ENCODE data around the gene SORCS2.

Gene SORCS2

DNA sequence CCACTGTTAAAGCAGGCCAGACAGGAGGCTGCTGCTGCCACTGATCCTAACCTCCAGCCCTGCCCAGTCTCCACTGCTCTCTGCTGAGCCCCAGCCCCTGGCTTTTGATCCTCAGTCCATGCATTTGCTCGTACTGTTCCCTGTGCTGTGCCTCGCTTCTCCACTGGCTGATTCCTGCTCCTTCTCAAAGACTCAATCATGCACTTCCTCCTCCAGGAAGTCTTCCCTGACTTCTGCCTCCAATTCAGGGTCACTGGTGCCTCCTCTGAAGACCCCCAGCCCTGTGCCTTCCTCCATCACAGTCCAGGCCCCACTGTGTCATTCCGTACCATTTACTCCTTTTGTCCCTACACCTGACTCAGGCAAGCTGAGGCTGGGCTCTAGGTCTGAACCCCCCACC is 473.0 kb downstream of the SORCS2 start:
- H3K27me3 ChIP-seq (ENCODE audit: insufficient read depth, low read length), result peaks cover 4% of the 10 kb centered on the region
- no peak overlapping the region for H2AFZ ChIP-seq (ENCODE audit: low read depth, low read length)
- H3K36me3 ChIP-seq (ENCODE audit: insufficient read depth, low read length), result no peaks in the 10 kb centered on the region
- no peaks in the 10 kb centered on the region for H3K4me1 ChIP-seq (ENCODE audit: insufficient read depth, low read length)
- no peaks in the 10 kb centered on the region for H3K9me3 ChIP-seq (ENCODE audit: low read length)
- no peak overlapping the region for H3K4me3 ChIP-seq (ENCODE audit: low read length)

DNA sequence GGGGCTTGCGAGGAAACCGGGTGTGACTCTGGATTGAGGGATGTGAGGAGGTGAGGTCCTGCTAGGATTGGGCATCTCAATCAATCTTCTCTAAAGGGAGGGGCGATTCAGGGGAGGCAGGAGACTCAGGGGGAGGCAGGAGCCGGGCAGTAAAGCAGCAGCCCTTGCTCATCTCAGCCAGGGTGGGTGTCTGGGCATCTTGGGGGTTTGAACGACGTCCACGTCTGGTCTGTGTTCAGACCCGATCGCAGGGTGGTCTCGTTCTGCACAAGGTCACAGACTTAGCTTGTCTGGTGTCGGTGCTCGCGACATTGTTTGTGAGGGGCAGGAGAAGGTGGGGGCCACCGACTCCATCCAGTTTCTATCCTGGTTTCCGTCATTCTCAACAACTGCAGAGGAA is 473.7 kb downstream of the SORCS2 start:
- Histone ChIP-seq H3K4me1 (ENCODE audit: insufficient read depth, low read length) (no peaks in the 10 kb centered on the region), H3K36me3 (ENCODE audit: insufficient read depth, low read length) (no peaks in the 10 kb centered on the region), H3K4me3 (ENCODE audit: low read length) (no peak overlapping the region), H2AFZ (ENCODE audit: low read depth, low read length) (no peak overlapping the region), H3K9me3 (ENCODE audit: low read length) (no peaks in the 10 kb centered on the region), H3K27me3 (ENCODE audit: insufficient read depth, low read length) (peaks cover 4% of the 10 kb centered on the region)

DNA sequence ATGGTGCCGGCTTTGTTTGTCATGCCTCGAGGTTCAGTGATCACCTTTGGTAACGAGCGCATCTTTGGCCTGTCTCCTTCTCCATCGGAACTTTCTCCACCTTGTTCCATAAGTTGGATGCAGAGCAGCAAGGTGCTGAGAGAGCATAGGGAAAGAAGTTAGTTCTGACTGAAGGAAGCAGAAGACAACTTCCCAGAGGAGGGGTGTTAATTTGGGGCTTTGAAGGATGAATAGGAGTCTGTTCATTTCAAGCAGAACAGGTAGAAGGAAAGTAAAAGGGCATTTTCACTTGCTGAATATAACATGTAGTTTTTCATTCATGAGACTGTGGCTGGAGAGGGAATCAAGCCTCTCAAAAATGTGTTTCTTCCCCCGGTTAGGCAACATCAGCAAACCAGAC is 474.4 kb downstream of the SORCS2 start:
- Histone ChIP-seq H3K36me3 (ENCODE audit: insufficient read depth, low read length) (no peaks in the 10 kb centered on the region), H2AFZ (ENCODE audit: low read depth, low read length) (no peak overlapping the region), H3K4me3 (ENCODE audit: low read length) (no peak overlapping the region), H3K4me1 (ENCODE audit: insufficient read depth, low read length) (no peaks in the 10 kb centered on the region), H3K27me3 (ENCODE audit: insufficient read depth, low read length) (peaks cover 4% of the 10 kb centered on the region), H3K9me3 (ENCODE audit: low read length) (no peaks in the 10 kb centered on the region)

DNA sequence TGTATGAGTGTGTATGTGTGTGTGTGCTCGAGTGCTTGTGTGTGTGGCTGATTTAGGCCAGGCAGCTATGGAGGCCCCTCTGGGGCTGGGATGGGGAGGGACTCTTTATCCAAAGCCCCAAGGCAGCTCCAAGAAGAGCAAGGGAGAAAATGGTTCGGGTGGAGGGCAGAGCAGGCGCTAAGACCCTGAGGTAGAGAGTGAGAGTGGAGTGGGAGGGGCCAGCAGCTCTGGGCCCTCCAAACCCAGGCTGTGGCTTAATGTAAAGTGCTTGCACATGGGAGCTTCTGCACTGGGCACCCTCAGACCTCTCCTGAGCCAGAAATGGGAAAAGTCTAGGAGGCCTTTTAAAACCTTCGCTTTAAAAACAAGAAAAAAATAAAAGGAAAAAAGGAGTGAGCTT is 475.9 kb downstream of the SORCS2 start:
- H3K9me3 ChIP-seq (ENCODE audit: low read length), result no peaks in the 10 kb centered on the region

DNA sequence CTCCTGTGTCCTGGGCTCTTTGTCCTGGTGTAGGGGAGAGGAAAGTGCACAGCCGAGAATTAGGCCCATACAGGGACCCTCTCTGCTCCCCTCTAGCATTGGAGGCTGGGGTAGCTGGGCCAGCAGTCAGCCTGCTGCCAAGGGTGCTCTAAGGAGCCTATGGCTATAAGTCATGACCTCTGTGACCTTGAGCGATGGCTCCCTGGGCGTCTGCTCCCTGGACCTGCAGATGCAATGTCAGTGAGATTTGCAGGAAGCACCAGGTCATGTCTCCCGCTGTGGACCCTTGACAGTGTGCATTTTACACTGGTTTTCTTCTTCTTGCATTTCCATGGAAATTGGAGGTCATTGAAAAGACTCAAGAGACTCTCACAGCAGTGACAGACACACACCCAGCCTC is 476.5 kb downstream of the SORCS2 start:
- H3K36me3 ChIP-seq (ENCODE audit: insufficient read depth, low read length), result no peaks in the 10 kb centered on the region
- H3K27me3 ChIP-seq (ENCODE audit: insufficient read depth, low read length), result peaks cover 4% of the 10 kb centered on the region
- H2AFZ ChIP-seq (ENCODE audit: low read depth, low read length), result no peak overlapping the region
- H3K4me3 ChIP-seq (ENCODE audit: low read length), result no peak overlapping the region
- no peaks in the 10 kb centered on the region for H3K4me1 ChIP-seq (ENCODE audit: insufficient read depth, low read length)
- H3K9me3 ChIP-seq (ENCODE audit: low read length), result no peaks in the 10 kb centered on the region

More for the DNA sequence above, 475.9 kb downstream of the SORCS2 start:
- no peak overlapping the region for H2AFZ ChIP-seq (ENCODE audit: low read depth, low read length)
- no peak overlapping the region for H3K4me3 ChIP-seq (ENCODE audit: low read length)
- peaks cover 4% of the 10 kb centered on the region for H3K27me3 ChIP-seq (ENCODE audit: insufficient read depth, low read length)
- H3K36me3 ChIP-seq (ENCODE audit: insufficient read depth, low read length), result no peaks in the 10 kb centered on the region
- no peaks in the 10 kb centered on the region for H3K4me1 ChIP-seq (ENCODE audit: insufficient read depth, low read length)

DNA sequence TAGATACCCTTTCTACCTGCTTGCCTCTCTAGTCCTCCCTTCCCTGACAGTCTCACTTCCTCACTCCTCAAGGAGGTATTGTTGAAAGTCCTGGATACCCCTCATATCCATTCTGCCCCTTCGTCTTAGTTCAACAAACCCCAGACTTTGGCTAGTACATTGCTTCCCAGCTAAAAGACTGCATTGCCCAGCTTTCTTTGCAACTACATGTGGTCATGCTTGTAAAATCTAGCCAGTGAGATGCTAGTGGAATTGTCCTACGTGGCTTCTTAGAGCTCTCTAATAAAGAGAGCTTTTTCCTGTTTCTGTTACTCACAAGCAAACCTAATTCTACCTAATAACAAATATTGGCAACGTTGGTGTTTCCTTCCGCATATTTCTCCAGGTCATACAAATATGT is 480.3 kb downstream of the SORCS2 start:
- no peaks in the 10 kb centered on the region for H3K4me1 ChIP-seq (ENCODE audit: insufficient read depth, low read length)
- no peaks in the 10 kb centered on the region for H3K9me3 ChIP-seq (ENCODE audit: low read length)
- no peak overlapping the region for H2AFZ ChIP-seq (ENCODE audit: low read depth, low read length)
- no peak overlapping the region for H3K4me3 ChIP-seq (ENCODE audit: low read length)
- H3K27me3 ChIP-seq (ENCODE audit: insufficient read depth, low read length), result no peaks in the 10 kb centered on the region
- no peaks in the 10 kb centered on the region for H3K36me3 ChIP-seq (ENCODE audit: insufficient read depth, low read length)

DNA sequence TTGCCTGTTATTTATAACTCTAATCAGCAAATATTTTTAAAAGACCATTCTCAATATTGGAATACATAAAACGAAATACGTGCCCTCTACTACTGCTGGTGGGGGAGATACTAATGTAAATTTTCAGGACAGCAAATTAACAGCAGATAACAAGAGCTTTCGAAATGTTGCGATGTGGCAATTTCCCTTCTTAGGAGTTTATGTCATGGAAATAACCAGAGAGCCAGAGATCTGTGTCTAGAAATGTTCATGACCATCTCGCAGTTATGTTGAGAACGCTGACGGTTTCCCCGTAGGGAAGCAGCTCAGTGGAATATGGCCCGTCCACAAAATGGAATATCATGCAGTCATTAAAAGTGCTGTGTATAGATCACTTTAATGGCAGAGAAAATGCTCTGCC is 480.8 kb downstream of the SORCS2 start:
- Histone ChIP-seq H3K27me3 (ENCODE audit: insufficient read depth, low read length) (no peaks in the 10 kb centered on the region), H3K36me3 (ENCODE audit: insufficient read depth, low read length) (no peaks in the 10 kb centered on the region), H3K4me1 (ENCODE audit: insufficient read depth, low read length) (no peaks in the 10 kb centered on the region), H3K9me3 (ENCODE audit: low read length) (no peaks in the 10 kb centered on the region), H2AFZ (ENCODE audit: low read depth, low read length) (no peak overlapping the region), H3K4me3 (ENCODE audit: low read length) (no peak overlapping the region)

DNA sequence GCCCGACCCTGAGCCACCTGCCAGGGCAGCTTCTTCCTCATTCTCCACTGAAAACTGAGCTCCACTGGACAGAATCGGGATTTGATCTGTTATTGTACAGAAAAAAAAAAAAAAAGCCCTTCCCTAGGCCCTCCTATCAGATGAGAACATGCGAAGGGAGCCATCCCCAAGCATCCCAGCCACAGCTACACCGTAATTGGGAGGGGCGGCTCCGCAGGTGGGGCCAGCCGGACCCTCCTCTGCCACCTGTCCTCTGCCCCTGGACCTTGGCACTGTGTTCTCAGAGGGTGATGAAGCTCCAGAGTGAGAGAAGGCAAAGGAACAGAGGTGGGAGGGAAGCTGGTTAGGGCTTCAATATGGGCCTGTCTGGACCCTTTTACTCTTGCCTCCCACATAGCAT is 482.4 kb downstream of the SORCS2 start:
- no peaks in the 10 kb centered on the region for H3K4me1 ChIP-seq (ENCODE audit: insufficient read depth, low read length)
- no peaks in the 10 kb centered on the region for H3K36me3 ChIP-seq (ENCODE audit: insufficient read depth, low read length)
- H3K4me3 ChIP-seq (ENCODE audit: low read length), result no peak overlapping the region
- H3K9me3 ChIP-seq (ENCODE audit: low read length), result no peaks in the 10 kb centered on the region
- no peaks in the 10 kb centered on the region for H3K27me3 ChIP-seq (ENCODE audit: insufficient read depth, low read length)
- no peak overlapping the region for H2AFZ ChIP-seq (ENCODE audit: low read depth, low read length)

DNA sequence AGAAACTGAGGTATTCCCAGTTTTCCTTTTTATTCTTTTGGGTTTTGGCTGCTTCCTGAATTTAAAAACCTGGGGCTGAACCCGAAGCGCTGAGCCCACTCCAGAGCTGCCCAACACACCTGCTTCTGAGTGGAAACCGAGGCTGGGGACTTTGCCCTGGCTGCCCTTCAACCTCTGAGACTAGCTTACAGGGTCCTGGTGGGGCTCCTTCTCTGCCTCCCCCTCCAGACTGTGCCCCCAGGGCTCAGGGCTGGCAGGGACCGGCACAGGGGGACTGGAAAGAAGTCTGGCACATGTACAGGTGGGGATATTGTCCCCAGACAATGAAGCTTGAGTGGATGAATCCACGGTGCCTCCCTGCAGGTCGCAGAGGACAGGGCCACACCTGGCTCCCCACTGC is 482.8 kb downstream of the SORCS2 start:
- Histone ChIP-seq H3K27me3 (ENCODE audit: insufficient read depth, low read length) (no peaks in the 10 kb centered on the region), H3K9me3 (ENCODE audit: low read length) (no peaks in the 10 kb centered on the region), H3K4me3 (ENCODE audit: low read length) (no peak overlapping the region), H3K36me3 (ENCODE audit: insufficient read depth, low read length) (no peaks in the 10 kb centered on the region), H2AFZ (ENCODE audit: low read depth, low read length) (no peak overlapping the region), H3K4me1 (ENCODE audit: insufficient read depth, low read length) (no peaks in the 10 kb centered on the region)

DNA sequence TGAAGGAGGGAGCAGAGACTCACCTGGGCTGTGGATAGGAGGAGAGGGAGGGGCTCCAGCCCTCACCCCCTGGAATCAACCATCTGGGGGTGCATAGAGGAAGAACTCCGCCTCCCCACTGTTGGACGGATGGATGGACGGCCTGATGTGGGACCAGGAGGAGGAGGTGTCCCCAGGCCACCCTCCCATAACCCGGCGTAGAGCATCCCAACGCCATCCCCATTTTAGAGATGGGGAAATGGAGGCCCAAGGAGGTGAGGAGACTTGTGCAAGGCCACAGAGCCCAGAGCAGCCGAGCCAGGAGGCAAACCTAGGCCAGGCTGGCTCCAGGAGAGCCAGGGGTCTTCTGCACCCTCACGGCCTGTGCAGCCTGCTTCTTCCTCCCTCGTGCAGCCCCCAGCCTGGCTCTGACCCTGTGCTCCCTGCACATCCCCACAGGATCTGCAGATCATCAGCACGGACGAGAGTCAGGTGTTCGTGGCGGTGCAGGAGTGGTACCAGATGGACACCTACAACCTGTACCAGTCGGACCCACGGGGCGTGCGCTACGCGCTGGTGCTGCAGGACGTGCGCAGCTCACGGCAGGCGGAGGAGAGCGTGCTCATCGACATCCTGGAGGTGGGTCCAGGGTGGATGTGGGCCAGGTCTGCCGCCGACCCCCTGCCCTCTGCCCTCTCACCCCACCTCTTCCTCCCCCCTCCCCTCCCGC is 483.4 kb downstream of the SORCS2 start:
- Histone ChIP-seq H3K9me3 (ENCODE audit: low read length) (no peaks in the 10 kb centered on the region), H3K36me3 (ENCODE audit: insufficient read depth, low read length) (no peaks in the 10 kb centered on the region), H3K4me1 (ENCODE audit: insufficient read depth, low read length) (no peaks in the 10 kb centered on the region), H3K27me3 (ENCODE audit: insufficient read depth, low read length) (no peaks in the 10 kb centered on the region), H2AFZ (ENCODE audit: low read depth, low read length) (no peak overlapping the region), H3K4me3 (ENCODE audit: low read length) (no peak overlapping the region)

DNA sequence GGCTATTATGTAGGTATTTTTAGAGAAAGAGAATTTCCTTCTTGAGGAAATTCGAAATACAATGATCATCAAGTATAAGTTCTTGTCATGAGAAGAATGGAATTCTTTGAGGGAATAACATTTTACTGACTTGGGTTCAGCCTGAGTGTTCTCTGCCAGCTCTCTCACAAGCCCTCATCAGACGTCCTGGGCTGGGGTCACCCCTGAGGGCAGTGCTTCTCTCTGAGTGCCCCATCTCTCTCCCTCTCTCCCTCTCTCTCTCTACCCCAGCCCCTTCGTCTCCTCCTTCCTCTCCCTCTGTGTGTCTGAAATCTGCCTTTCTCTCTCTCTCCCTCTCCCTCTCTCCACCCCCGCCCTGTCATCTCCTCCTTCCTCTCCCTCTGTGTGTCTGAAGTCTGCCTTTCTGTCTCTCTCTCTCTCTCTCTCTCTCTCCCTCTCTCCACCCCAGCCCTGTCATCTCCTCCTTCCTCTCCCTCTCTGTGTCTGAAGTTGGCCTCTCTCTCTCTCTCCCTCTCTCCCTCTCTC is 484.1 kb downstream of the SORCS2 start:
- Histone ChIP-seq H3K36me3 (ENCODE audit: insufficient read depth, low read length) (no peaks in the 10 kb centered on the region), H3K9me3 (ENCODE audit: low read length) (no peaks in the 10 kb centered on the region), H3K4me3 (ENCODE audit: low read length) (no peak overlapping the region), H3K27me3 (ENCODE audit: insufficient read depth, low read length) (no peaks in the 10 kb centered on the region), H2AFZ (ENCODE audit: low read depth, low read length) (no peak overlapping the region), H3K4me1 (ENCODE audit: insufficient read depth, low read length) (no peaks in the 10 kb centered on the region)

DNA sequence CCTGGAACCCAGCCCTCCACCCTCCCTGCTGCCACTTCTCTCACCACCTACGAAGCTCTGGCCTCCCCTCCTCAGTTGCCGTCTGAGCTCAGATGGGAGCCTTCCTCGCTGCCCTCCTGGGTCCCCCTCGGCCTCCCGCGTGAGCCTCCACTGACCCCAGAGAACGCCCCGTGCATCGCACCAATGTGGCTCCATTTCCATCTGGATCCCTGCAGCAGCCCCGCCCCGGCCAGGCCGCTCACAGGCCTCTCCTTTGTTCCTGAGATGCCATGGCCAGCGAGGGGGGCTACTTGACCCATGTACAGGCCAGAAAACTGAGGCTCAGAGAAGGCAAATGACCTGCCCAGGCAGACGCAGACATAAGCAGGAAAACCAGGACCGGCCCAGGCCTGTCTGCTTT is 484.7 kb downstream of the SORCS2 start:
- H3K36me3 ChIP-seq (ENCODE audit: insufficient read depth, low read length), result no peaks in the 10 kb centered on the region
- no peaks in the 10 kb centered on the region for H3K4me1 ChIP-seq (ENCODE audit: insufficient read depth, low read length)
- H2AFZ ChIP-seq (ENCODE audit: low read depth, low read length), result no peak overlapping the region
- H3K4me3 ChIP-seq (ENCODE audit: low read length), result no peak overlapping the region
- H3K9me3 ChIP-seq (ENCODE audit: low read length), result no peaks in the 10 kb centered on the region
- H3K27me3 ChIP-seq (ENCODE audit: insufficient read depth, low read length), result no peaks in the 10 kb centered on the region

DNA sequence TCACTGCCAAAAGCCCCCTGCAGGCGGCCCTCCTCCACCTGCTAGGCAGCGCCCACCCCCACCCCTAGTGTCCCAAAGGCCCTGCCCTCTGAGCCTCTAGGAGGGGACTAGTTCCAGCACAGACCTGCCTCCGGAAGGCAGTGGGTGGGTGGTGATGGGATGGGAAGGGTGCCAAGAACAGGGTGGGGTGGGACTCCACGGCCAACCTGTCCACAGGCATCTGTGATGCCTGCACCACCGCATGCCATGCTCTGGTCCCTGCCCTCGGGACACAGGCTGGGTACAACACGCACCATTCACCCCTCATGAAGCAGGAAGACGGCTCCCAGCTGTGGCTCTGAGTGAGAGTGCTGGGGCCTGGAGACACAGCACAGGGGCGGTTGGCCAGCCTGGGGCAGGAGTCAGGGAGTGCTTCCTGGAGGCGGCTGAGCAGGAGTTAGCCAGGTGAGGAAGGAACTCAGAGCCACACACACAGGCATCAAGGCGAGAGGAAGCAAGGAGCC is 485.5 kb downstream of the SORCS2 start:
- no peak overlapping the region for H3K4me3 ChIP-seq (ENCODE audit: low read length)
- H2AFZ ChIP-seq (ENCODE audit: low read depth, low read length), result no peak overlapping the region
- no peaks in the 10 kb centered on the region for H3K9me3 ChIP-seq (ENCODE audit: low read length)
- H3K27me3 ChIP-seq (ENCODE audit: insufficient read depth, low read length), result no peaks in the 10 kb centered on the region
- no peaks in the 10 kb centered on the region for H3K36me3 ChIP-seq (ENCODE audit: insufficient read depth, low read length)
- H3K4me1 ChIP-seq (ENCODE audit: insufficient read depth, low read length), result no peaks in the 10 kb centered on the region
